Prostate gland (tissue), 2 donors: ENCODE data around the gene E2F6. TPM values are rescaled to one million over a fixed set of nuclear protein-coding genes. Genes with fewer than 3 reads are reported as not detected.

Experiments used
- DNase-seq: peaks from one replicate; pipeline ENCODE4 v3.0.0-alpha.2; 2019; ENCODE audit warnings: low spot score
- H3K27ac ChIP-seq, 2 donors: fragments of 200-600 bp; sonication (generic); 2 replicates each; pipeline ENCODE4 v1.5.1; 2017 to 2019
- H3K27me3 ChIP-seq: fragments of 200-600 bp; sonication (generic); replicated peaks from 2 replicates; pipeline ENCODE4 v1.5.1; 2019; ENCODE audit not compliant: insufficient read depth
- H3K36me3 ChIP-seq, 2 donors: fragments of 200-600 bp; sonication (generic); 1 replicate in 1 of 2; 2 replicates in 1 of 2; pipeline versions ENCODE4 v1.5.1 to v1.8.1; 2017 to 2019
- H3K4me1 ChIP-seq: fragments of 200-600 bp; sonication (generic); replicated peaks from 2 replicates; pipeline ENCODE4 v1.5.1; 2019
- H3K4me3 ChIP-seq, 2 donors: fragments of 200-600 bp; sonication (generic); 2 replicates each; pipeline ENCODE4 v1.5.1; 2017 to 2019
- H3K9me3 ChIP-seq: fragments of 200-600 bp; sonication (generic); 2 replicates; pipeline ENCODE4 v1.5.1; 2017
- CTCF ChIP-seq, 4 experiments: fragments of 200-600 bp in 2 of 4; fragments of 450-650 bp in 2 of 4; sonication (generic) in 2 of 4; IDR thresholded peaks; 1 replicate in 3 of 4; 2 replicates in 1 of 4; pipeline ENCODE4 v1.5.1; 2016 to 2019; ENCODE audit warnings: antibody characterized with exemption in 4 of 4, mild to moderate bottlenecking in 2 of 4, moderate library complexity in 2 of 4
- POLR2A ChIP-seq: fragments of 450-650 bp; IDR thresholded peaks from one replicate; pipeline ENCODE4 v1.6.1; 2016; ENCODE audit warnings: antibody characterized with exemption, mild to moderate bottlenecking
- POLR2AphosphoS5 ChIP-seq: sonication (generic); formaldehyde crosslinking; IDR thresholded peaks from one replicate; pipeline ENCODE4 v1.6.1; 2017; ENCODE audit warnings: antibody characterized with exemption
- WGBS: methylation state at CpG from one replicate; pipeline ENCODE4 v1.1.5; 2018; 5-methylcytosine and 5-hydroxymethylcytosine counted together
- intact Hi-C: fragments of 100-400 bp; cut with DNase I; formaldehyde crosslinking; loops from one replicate; pipeline ENCODE4 v1.14.2; 2022
- total RNA-seq, 2 donors: library from RNA; depleted of rRNA; stranded (reverse); fragments of >200 nt; gene quantifications; one replicate each; pipeline ENCODE4 v1.1.0, GENCODE V29; 2016

E2F6 gene
- total RNA-seq, 2 donors from 2014 or later = 14.2 to 25.2 TPM

- 72% methylated on average over 5 of the region's 5 CpGs for WGBS
- TF ChIP-seq CTCF (IDR thresholded peaks at IDR 0.05) = no peak
- TF ChIP-seq POLR2AphosphoS5 = no peak
- no peak for TF ChIP-seq POLR2A
- intact Hi-C loops = no loop called here
These were observed 28.4 kb downstream of the E2F6 start for GRCh38 chr2:11437602-11438001.

GRCh38 chr2:11435036-11435435 lies 30.9 kb downstream of the E2F6 start:
- Histone ChIP-seq H3K27me3 (no peaks in the 10 kb centered on the region), H3K27ac (no peak overlapping the region), H3K4me1 (no peaks in the 10 kb centered on the region), H3K9me3 (no peaks in the 10 kb centered on the region), H3K4me3 (no peak overlapping the region), H3K36me3 (no peaks in the 10 kb centered on the region)
- WGBS = 40% methylated on average over 8 of the region's 8 CpGs
- intact Hi-C loops = no loop called here
- DNase-seq = no peak
- no peak for TF ChIP-seq CTCF (IDR thresholded peaks at IDR 0.05)
- TF ChIP-seq POLR2A = no peak
- TF ChIP-seq POLR2AphosphoS5 = no peak

More at GRCh38 chr2:11437602-11438001, 28.4 kb downstream of the E2F6 start:
- H3K4me1 ChIP-seq = no peaks in the 10 kb centered on the region
- H3K27me3 ChIP-seq = no peaks in the 10 kb centered on the region
- H3K9me3 ChIP-seq = no peaks in the 10 kb centered on the region
- DNase-seq = no peak
- no peaks in the 10 kb centered on the region for H3K36me3 ChIP-seq
- H3K27ac ChIP-seq = no peak overlapping the region
- no peak overlapping the region for H3K4me3 ChIP-seq

- Histone ChIP-seq H3K36me3 (no peaks in the 10 kb centered on the region), H3K4me1 (no peaks in the 10 kb centered on the region), H3K9me3 (no peaks in the 10 kb centered on the region), H3K4me3 (no peak overlapping the region), H3K27me3 (no peaks in the 10 kb centered on the region), H3K27ac (no peak overlapping the region)
- no peak for DNase-seq
- intact Hi-C loops = no loop called here
- TF ChIP-seq POLR2AphosphoS5 (no peak), CTCF (IDR thresholded peaks at IDR 0.05) (no peak), POLR2A (no peak)
- WGBS = 82% methylated on average over 7 of the region's 7 CpGs
These were observed 31.5 kb downstream of the E2F6 start for GRCh38 chr2:11434443-11434842.

GRCh38 chr2:11433822-11434221 lies 32.1 kb downstream of the E2F6 start:
- intact Hi-C loops = no loop called here
- TF ChIP-seq POLR2AphosphoS5 (no peak), CTCF (IDR thresholded peaks at IDR 0.05) (no peak)
- no peaks in the 10 kb centered on the region for H3K27me3 ChIP-seq
- DNase-seq = no peak
- H3K4me3 ChIP-seq = no peak overlapping the region
- H3K36me3 ChIP-seq = no peaks in the 10 kb centered on the region
- no peaks in the 10 kb centered on the region for H3K4me1 ChIP-seq
- H3K27ac ChIP-seq = no peak overlapping the region
- 86% methylated on average over 5 of the region's 5 CpGs for WGBS
- H3K9me3 ChIP-seq = no peaks in the 10 kb centered on the region

- TF ChIP-seq POLR2AphosphoS5 = no peak
- no peak for TF ChIP-seq POLR2A
- no peak for TF ChIP-seq CTCF (IDR thresholded peaks at IDR 0.05)
- Histone ChIP-seq H3K27ac (no peak overlapping the region), H3K4me3 (no peak overlapping the region), H3K4me1 (no peaks in the 10 kb centered on the region), H3K9me3 (no peaks in the 10 kb centered on the region), H3K36me3 (no peaks in the 10 kb centered on the region), H3K27me3 (no peaks in the 10 kb centered on the region)
- intact Hi-C loops = no loop called here
- DNase-seq = no peak
- WGBS = 59% methylated on average over 5 of the region's 5 CpGs
These were observed 35.2 kb downstream of the E2F6 start for GRCh38 chr2:11430729-11431128.
